Subcutaneous adipose tissue (tissue), 4 donors: ENCODE results near the gene ABHD17A. TPM values are rescaled to one million over a fixed set of nuclear protein-coding genes. Genes with fewer than 3 reads are reported as not detected.

Experiments used
- total RNA-seq, 4 donors: library from RNA; depleted of rRNA; stranded (reverse); fragments of >200 nt; gene quantifications; one replicate each; pipeline ENCODE4 v1.1.0, GENCODE V29; 2016
- TF ChIP-seq, protein P1 (sequence below): fragments of 450-650 bp; IDR thresholded peaks from one replicate; pipeline ENCODE4 v1.5.1; 2016; ENCODE audit warnings: low read depth, mild to moderate bottlenecking, control low read depth, antibody characterized with exemption, moderate library complexity

Gene ABHD17A
- total RNA-seq, 4 donors from 2014 or later, result 43.7 to 88.9 (median 56.8) TPM

DNA sequence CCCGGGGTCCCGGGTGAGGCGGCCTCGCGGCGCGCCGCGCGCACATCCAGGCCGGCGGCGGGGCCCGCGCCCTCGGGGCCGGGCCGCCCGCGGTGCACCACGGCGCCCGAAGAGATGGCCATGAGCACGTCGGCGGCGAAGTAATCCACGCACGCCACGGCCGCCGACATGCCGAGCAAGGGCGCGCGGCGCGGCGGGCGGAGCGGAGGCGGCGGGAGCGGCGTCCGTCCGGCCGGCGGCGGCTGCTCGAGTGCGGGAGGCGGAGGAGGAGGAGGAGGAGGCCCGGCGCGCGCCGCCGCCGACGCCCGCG lies 22.0 kb downstream of the ABHD17A start, which contains the start of gene KLF16:
Gene KLF16, minus strand, starts transcription at position 252 of the 310 bp plus-strand sequence. Its CDS starts 82 bp downstream, at position 170.
- TF ChIP-seq, protein P1, sequence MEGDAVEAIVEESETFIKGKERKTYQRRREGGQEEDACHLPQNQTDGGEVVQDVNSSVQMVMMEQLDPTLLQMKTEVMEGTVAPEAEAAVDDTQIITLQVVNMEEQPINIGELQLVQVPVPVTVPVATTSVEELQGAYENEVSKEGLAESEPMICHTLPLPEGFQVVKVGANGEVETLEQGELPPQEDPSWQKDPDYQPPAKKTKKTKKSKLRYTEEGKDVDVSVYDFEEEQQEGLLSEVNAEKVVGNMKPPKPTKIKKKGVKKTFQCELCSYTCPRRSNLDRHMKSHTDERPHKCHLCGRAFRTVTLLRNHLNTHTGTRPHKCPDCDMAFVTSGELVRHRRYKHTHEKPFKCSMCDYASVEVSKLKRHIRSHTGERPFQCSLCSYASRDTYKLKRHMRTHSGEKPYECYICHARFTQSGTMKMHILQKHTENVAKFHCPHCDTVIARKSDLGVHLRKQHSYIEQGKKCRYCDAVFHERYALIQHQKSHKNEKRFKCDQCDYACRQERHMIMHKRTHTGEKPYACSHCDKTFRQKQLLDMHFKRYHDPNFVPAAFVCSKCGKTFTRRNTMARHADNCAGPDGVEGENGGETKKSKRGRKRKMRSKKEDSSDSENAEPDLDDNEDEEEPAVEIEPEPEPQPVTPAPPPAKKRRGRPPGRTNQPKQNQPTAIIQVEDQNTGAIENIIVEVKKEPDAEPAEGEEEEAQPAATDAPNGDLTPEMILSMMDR, result no peak

- TF ChIP-seq, protein P1, result no peak
These were observed 22.6 kb downstream of the ABHD17A start for GRCh38 chr19:1862424-1863327.

GRCh38 chr19:1862068-1862423 lies 23.2 kb downstream of the ABHD17A start:
- TF ChIP-seq, protein P1, result no peak

DNA sequence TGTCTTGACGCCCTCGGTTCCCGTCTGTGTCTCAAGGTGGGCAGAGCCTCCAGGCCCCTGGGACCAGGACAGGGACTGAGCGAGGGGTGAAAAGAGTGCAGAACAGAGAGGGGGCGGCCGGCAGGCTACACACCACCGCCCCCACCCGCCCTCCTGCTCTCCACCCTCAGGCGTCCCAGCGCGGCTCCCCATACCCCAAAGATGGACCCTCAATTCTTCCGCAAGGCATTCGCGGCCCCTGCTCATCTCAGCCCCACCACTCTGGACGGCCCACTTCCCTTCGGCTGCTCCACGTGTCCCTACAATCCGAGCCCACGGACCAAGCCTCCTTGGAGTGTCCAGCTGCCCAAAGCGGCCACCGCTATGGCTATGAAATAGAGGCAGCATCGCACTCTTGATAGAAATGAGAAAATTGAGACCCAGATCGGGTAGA lies 23.7 kb downstream of the ABHD17A start:
- TF ChIP-seq, protein P1, result no peak

- TF ChIP-seq, protein P1, result no peak
These were observed 24.3 kb downstream of the ABHD17A start for GRCh38 chr19:1860821-1861598.

GRCh38 chr19:1860042-1860775 lies 25.1 kb downstream of the ABHD17A start:
- TF ChIP-seq, protein P1, result no peak
